K562 (cell line): ENCODE results near the gene ODAD3. TPM values are rescaled to one million over a fixed set of nuclear protein-coding genes. Genes with fewer than 3 reads are reported as not detected.

ENCODE experiments used
- CTCF ChIP-seq, 3 experiments: IDR thresholded peaks in 2 of 3; conservative IDR thresholded peaks in 1 of 3; 2 replicates each; pipeline ENCODE4 v1.5.1; 2011 to 2012; ENCODE audit warnings: low read length in 3 of 3, mild to moderate bottlenecking in 3 of 3, control low read depth in 2 of 3, improper control_type of control experiment in 1 of 3, inconsistent platforms in 1 of 3, low read depth in 1 of 3, mixed read lengths in 1 of 3, moderate library complexity in 1 of 3; ENCODE audit not compliant: insufficient read depth in 2 of 3
- CUX1 ChIP-seq: fragments of 200-800 bp; sonication (Bioruptor generic); IDR thresholded peaks from 2 replicates; pipeline ENCODE4 v1.6.1; 2016; ENCODE audit warnings: missing genetic modification characterization, missing compliant biosample characterization
- FOXA1 ChIP-seq: fragments of 450-650 bp; IDR thresholded peaks from 2 replicates; pipeline ENCODE4 v1.6.1; 2016; ENCODE audit warnings: mild to moderate bottlenecking, borderline replicate concordance
- FOXM1 ChIP-seq, 2 experiments: fragments of 450-650 bp in 1 of 2; sonication (generic) in 1 of 2; formaldehyde crosslinking in 1 of 2; IDR thresholded peaks; 2 replicates each; pipeline versions ENCODE4 v1.6.1 to v1.9.0; 2017 to 2022; ENCODE audit warnings: low read depth in 2 of 2, mild to moderate bottlenecking in 2 of 2, missing genetic modification reagents in 1 of 2, moderate library complexity in 1 of 2
- HOXB6 ChIP-seq: fragments of 250-450 bp; sonication (Bioruptor Pico); IDR thresholded peaks from 2 replicates; pipeline ENCODE4 v1.5.1; 2022; ENCODE audit warnings: mild to moderate bottlenecking, borderline replicate concordance
- NUFIP1 ChIP-seq: fragments of 450-650 bp; IDR thresholded peaks from 2 replicates; pipeline ENCODE4 v1.6.1; 2018; ENCODE audit not compliant: partially characterized antibody
- TBL1XR1 ChIP-seq, 2 experiments: IDR thresholded peaks; 2 replicates each; pipeline ENCODE4 v1.6.1; 2012; ENCODE audit warnings: improper control_type of control experiment in 2 of 2, low read length in 2 of 2, mild to moderate bottlenecking in 1 of 2
- TCF3 ChIP-seq: sonication (generic); formaldehyde crosslinking; IDR thresholded peaks from 2 replicates; pipeline ENCODE4 v1.4.0; 2020; ENCODE audit warnings: mild to moderate bottlenecking, missing genetic modification reagents
- TEAD4 ChIP-seq, 2 experiments: sonication (generic) in 1 of 2; formaldehyde crosslinking in 1 of 2; IDR thresholded peaks; 2 replicates each; pipeline versions ENCODE4 v1.6.1 to v1.8.0; 2012 to 2022; ENCODE audit warnings: borderline replicate concordance in 1 of 2, inconsistent platforms in 1 of 2, low read length in 1 of 2, mild to moderate bottlenecking in 1 of 2, missing genetic modification reagents in 1 of 2
- TFE3 ChIP-seq: fragments of 450-650 bp; formaldehyde crosslinking; IDR thresholded peaks from 2 replicates; pipeline ENCODE4 v1.4.0; 2020; ENCODE audit warnings: mild to moderate bottlenecking, mixed read lengths
- TSC22D4 ChIP-seq: fragments of 450-650 bp; IDR thresholded peaks from 2 replicates; pipeline ENCODE4 v1.6.1; 2016; ENCODE audit warnings: missing genetic modification characterization, missing biosample characterization, control low read depth
- UBTF ChIP-seq, 2 experiments: IDR thresholded peaks; 2 replicates each; pipeline ENCODE4 v1.6.1; 2012; ENCODE audit warnings: improper control_type of control experiment in 2 of 2, low read depth in 2 of 2, low read length in 2 of 2, borderline replicate concordance in 1 of 2
- ZBTB8A ChIP-seq: fragments of 450-650 bp; IDR thresholded peaks from 2 replicates; pipeline ENCODE4 v1.6.1; 2018; ENCODE audit warnings: mild to moderate bottlenecking, moderate library complexity; ENCODE audit not compliant: partially characterized antibody
- ZNF766 ChIP-seq: fragments of 200-800 bp; sonication (Bioruptor generic); conservative IDR thresholded peaks from 2 replicates; pipeline ENCODE4 v1.6.1; 2016; ENCODE audit warnings: missing genetic modification characterization, missing compliant biosample characterization
- polyA plus RNA-seq, 8 experiments: library from polyadenylated mRNA; depleted of rRNA in 4 of 8; stranded (reverse) in 5 of 8; unstranded in 3 of 8; fragments of >200 nt; fragmentation: Nextera tagmentation in 2 of 8; fragmentation: Illumina TruSeq in 1 of 8; extraction: Ambion mirVana in 2 of 8; extraction: Trizol in 1 of 8; gene quantifications; 2 replicates each; pipeline versions ENCODE4 v1.2.1 to v1.2.3, GENCODE V29; 2011 to 2014; ENCODE audit warnings: inconsistent platforms in 1 of 8, missing spikeins in 1 of 8
- total RNA-seq, 7 experiments: library from RNA; depleted of rRNA in 6 of 7; stranded (reverse); fragments of >200 nt in 6 of 7; fragmentation: Illumina TruSeq in 2 of 7; extraction: Trizol in 2 of 7; gene quantifications; 2 replicates each; pipeline versions ENCODE4 v1.2.1 to v1.2.3, GENCODE V29; 2011 to 2021; ENCODE audit warnings: low replicate concordance in 1 of 7

ODAD3 gene
- total and polyA plus RNA-seq, 9 of the 15 experiments (the other 6 are each of a cell fraction or from before 2014, with no cell fraction given): 0.07 to 0.72 (median 0.14) TPM; not detected in 2

GRCh38 chr19:11435057-11435832, at the start of gene ODAD3, which contains the start of gene PRKCSH (continued):
- 0 out of 2 replicates have a peak, but pooled peaks have one; percentile 53 for TF ChIP-seq CUX1 (CRISPR knock-in tag)
- no peak for TF ChIP-seq NUFIP1
- TF ChIP-seq TBL1XR1 (IDR thresholded peaks at IDR 0.05; ENCODE audit: low read length in 2 of 2): no peak
- peak; percentile 73 to 96 (median 91) for TF ChIP-seq CTCF (IDR thresholded peaks at IDR 0.05 in 2 of 3, conservative IDR thresholded peaks at IDR 0.05 in 1 of 3; ENCODE audit: insufficient read depth in 2 of 3, low read depth in 1 of 3, low read length in 3 of 3)
- no peak for TF ChIP-seq UBTF (IDR thresholded peaks at IDR 0.05; ENCODE audit: borderline replicate concordance in 1 of 2, low read depth in 2 of 2, low read length in 2 of 2)
- no peak for TF ChIP-seq FOXM1 (IDR thresholded peaks at IDR 0.05; ENCODE audit: low read depth)
- TF ChIP-seq FOXM1 (CRISPR knock-in tag; IDR thresholded peaks at IDR 0.05; ENCODE audit: low read depth): no peak
- peak; percentile 99 for TF ChIP-seq TFE3
- TF ChIP-seq ZBTB8A: no peak
- TF ChIP-seq HOXB6: no peak
- no peak for TF ChIP-seq TCF3 (CRISPR knock-in tag)
- TF ChIP-seq TSC22D4 (tag): no peak
- no peak for TF ChIP-seq FOXA1
- peak; percentile 98 for TF ChIP-seq ZNF766
- peak; percentile 93 for TF ChIP-seq TEAD4 (IDR thresholded peaks at IDR 0.05; ENCODE audit: low read length)
- TF ChIP-seq TEAD4 (CRISPR knock-in tag; IDR thresholded peaks at IDR 0.05; ENCODE audit: borderline replicate concordance): no peak
